Measurements from ENCODE around the gene SMIM28. TPM values are rescaled to one million over a fixed set of nuclear protein-coding genes. Genes with fewer than 3 reads are reported as not detected.
"Not testable (repeated sequence)": the region's sequence is repeated elsewhere in the genome, so short reads cannot be mapped to it uniquely, and the experiment has no call there.

Gene SMIM28
- total and polyA plus RNA-seq, 8 donors: not detected

GRCh38 chr6:138349891-138350290 is 27.8 kb upstream of the SMIM28 start:
- no peak for TF ChIP-seq CTCF (IDR thresholded peaks at IDR 0.05)
- Histone ChIP-seq H3K4me3 (no peak overlapping the region), H3K27ac (no peak overlapping the region), H3K27me3 (no peaks in the 10 kb centered on the region), H3K4me1 (no peaks in the 10 kb centered on the region), H3K9me3 (no peaks in the 10 kb centered on the region), H3K36me3 (no peaks in the 10 kb centered on the region)
- DNase-seq: no peak
- intact Hi-C loops (cut with DNase I): no loop called here
- no peak for ATAC-seq

- H3K4me3 ChIP-seq: no peak overlapping the region
- no peak overlapping the region for H3K27ac ChIP-seq
- DNase-seq (no peak), ATAC-seq (no peak)
- no peaks in the 10 kb centered on the region for H3K27me3 ChIP-seq
- H3K36me3 ChIP-seq: no peaks in the 10 kb centered on the region
- no peaks in the 10 kb centered on the region for H3K4me1 ChIP-seq
- no peaks in the 10 kb centered on the region for H3K9me3 ChIP-seq
- no peak for TF ChIP-seq CTCF (IDR thresholded peaks at IDR 0.05)
- intact Hi-C loops (cut with DNase I): no loop called here
Observed at GRCh38 chr6:138357928-138358327, 19.8 kb upstream of the SMIM28 start.

- H3K9me3 ChIP-seq; H3K27me3 ChIP-seq; H3K36me3 ChIP-seq; DNase-seq; H3K4me3 ChIP-seq; intact Hi-C loops (cut with DNase I); ATAC-seq; H3K4me1 ChIP-seq; H3K27ac ChIP-seq: not testable (repeated sequence)
Observed at GRCh38 chr6:138368684-138369083, 9.0 kb upstream of the SMIM28 start.

- no peak for TF ChIP-seq CTCF (IDR thresholded peaks at IDR 0.05)
- H3K27ac ChIP-seq: no peak overlapping the region
- no peaks in the 10 kb centered on the region for H3K4me1 ChIP-seq
- intact Hi-C loops (cut with DNase I): no loop called here
- no peaks in the 10 kb centered on the region for H3K9me3 ChIP-seq
- ATAC-seq: no peak
- no peaks in the 10 kb centered on the region for H3K27me3 ChIP-seq
- no peak for DNase-seq
- H3K4me3 ChIP-seq: no peak overlapping the region
- H3K36me3 ChIP-seq: no peaks in the 10 kb centered on the region
Observed at GRCh38 chr6:138370631-138371451, 6.9 kb upstream of the SMIM28 start.

- H3K27me3 ChIP-seq: no peaks in the 10 kb centered on the region
- no peak overlapping the region for H3K4me3 ChIP-seq
- no peaks in the 10 kb centered on the region for H3K4me1 ChIP-seq
- no peak for ATAC-seq
- DNase-seq: no peak
- H3K36me3 ChIP-seq: no peaks in the 10 kb centered on the region
- no peak for TF ChIP-seq CTCF (IDR thresholded peaks at IDR 0.05)
- H3K27ac ChIP-seq: no peak overlapping the region
- intact Hi-C loops (cut with DNase I): no loop called here
- H3K9me3 ChIP-seq: no peaks in the 10 kb centered on the region
Observed at GRCh38 chr6:138371452-138371711, 6.3 kb upstream of the SMIM28 start.

- H3K36me3 ChIP-seq: no peaks in the 10 kb centered on the region
- intact Hi-C loops (cut with DNase I): no loop called here
- H3K27ac ChIP-seq: no peak overlapping the region
- H3K27me3 ChIP-seq: no peaks in the 10 kb centered on the region
- H3K4me3 ChIP-seq: no peak overlapping the region
- TF ChIP-seq CTCF (IDR thresholded peaks at IDR 0.05): no peak
- no peaks in the 10 kb centered on the region for H3K4me1 ChIP-seq
- ATAC-seq (no peak), DNase-seq (no peak)
- no peaks in the 10 kb centered on the region for H3K9me3 ChIP-seq
Observed at GRCh38 chr6:138371720-138372119, 6.0 kb upstream of the SMIM28 start.

Data from left lung (tissue), 10 donors.